ENCODE measurements around the gene SELENOV. TPM values are rescaled to one million over a fixed set of nuclear protein-coding genes. Genes with fewer than 3 reads are reported as not detected.

Gene SELENOV
- polyA plus RNA-seq, 1 donor from 2014 or later = not detected

GRCh38 chr19:39501340-39501739 lies 13.6 kb upstream of the SELENOV start:
- peaks cover 43% of the 10 kb centered on the region for H3K27me3 Mint-ChIP-seq
- H3K4me1 Mint-ChIP-seq = peaks cover 11 to 16% (median 16%) of the 10 kb centered on the region in 3 donors
- no peaks in the 10 kb centered on the region for H3K9me3 Mint-ChIP-seq
- H3K27ac Mint-ChIP-seq = no peak overlapping the region
- peak overlapping the region in 1 of 4 donors; percentile 17 for H3K4me3 Mint-ChIP-seq
- no peaks in the 10 kb centered on the region for H3K36me3 Mint-ChIP-seq

GRCh38 chr19:39502640-39503417 lies 12.1 kb upstream of the SELENOV start:
- no peaks in the 10 kb centered on the region for H3K9me3 Mint-ChIP-seq
- H3K4me3 Mint-ChIP-seq = peak overlapping the region in 1 of 4 donors; percentile 60
- peaks cover 14 to 23% (median 21%) of the 10 kb centered on the region in 3 donors for H3K4me1 Mint-ChIP-seq
- H3K36me3 Mint-ChIP-seq = no peaks in the 10 kb centered on the region
- peak overlapping the region in 1 of 3 donors; percentile 90 for H3K27ac Mint-ChIP-seq
- H3K27me3 Mint-ChIP-seq = peaks cover 49% of the 10 kb centered on the region

- no peaks in the 10 kb centered on the region for H3K9me3 Mint-ChIP-seq
- peak overlapping the region in 1 of 3 donors; percentile 86 for H3K27ac Mint-ChIP-seq
- peaks cover 5 to 14% (median 12%) of the 10 kb centered on the region in 3 donors for H3K4me1 Mint-ChIP-seq
- H3K4me3 Mint-ChIP-seq = peak overlapping the region; percentile 48 to 87 (median 72)
- peaks cover 2% of the 10 kb centered on the region for H3K36me3 Mint-ChIP-seq
- peaks cover 26% of the 10 kb centered on the region for H3K27me3 Mint-ChIP-seq
Observed at GRCh38 chr19:39506598-39506943, 8.4 kb upstream of the SELENOV start.

GRCh38 chr19:39506944-39507714 lies 7.8 kb upstream of the SELENOV start:
- Mint-ChIP-seq H3K27ac (peak overlapping the region in 2 of 3 donors; percentile 73 to 86), H3K36me3 (peaks cover 2% of the 10 kb centered on the region), H3K4me3 (peak overlapping the region; percentile 85 to 92 (median 89)), H3K27me3 (peaks cover 25% of the 10 kb centered on the region), H3K9me3 (no peaks in the 10 kb centered on the region), H3K4me1 (peaks cover 5 to 14% (median 12%) of the 10 kb centered on the region in 3 donors)

- Mint-ChIP-seq H3K27me3 (peaks cover 28% of the 10 kb centered on the region), H3K4me3 (peak overlapping the region; percentile 85 to 92 (median 89)), H3K9me3 (no peaks in the 10 kb centered on the region), H3K36me3 (peaks cover 2% of the 10 kb centered on the region), H3K27ac (peak overlapping the region in 1 of 3 donors; percentile 73), H3K4me1 (peaks cover 5 to 14% (median 12%) of the 10 kb centered on the region in 3 donors)
Observed at GRCh38 chr19:39507715-39508364, 7.1 kb upstream of the SELENOV start.

- peaks cover 2% of the 10 kb centered on the region for H3K36me3 Mint-ChIP-seq
- H3K27me3 Mint-ChIP-seq = peaks cover 23% of the 10 kb centered on the region
- H3K4me1 Mint-ChIP-seq = peaks cover 5 to 12% (median 12%) of the 10 kb centered on the region in 3 donors
- no peaks in the 10 kb centered on the region for H3K9me3 Mint-ChIP-seq
- no peak overlapping the region for H3K27ac Mint-ChIP-seq
- H3K4me3 Mint-ChIP-seq = peak overlapping the region in 2 of 4 donors; percentile 86 to 92
Observed at GRCh38 chr19:39508629-39509028, 6.3 kb upstream of the SELENOV start.

- H3K4me1 Mint-ChIP-seq = peaks cover 5 to 12% (median 12%) of the 10 kb centered on the region in 3 donors
- H3K36me3 Mint-ChIP-seq = peaks cover 2% of the 10 kb centered on the region
- no peak overlapping the region for H3K27ac Mint-ChIP-seq
- peak overlapping the region in 1 of 4 donors; percentile 57 for H3K4me3 Mint-ChIP-seq
- H3K9me3 Mint-ChIP-seq = no peaks in the 10 kb centered on the region
- peaks cover 20% of the 10 kb centered on the region for H3K27me3 Mint-ChIP-seq
Observed at GRCh38 chr19:39509233-39509632, 5.7 kb upstream of the SELENOV start.

- Mint-ChIP-seq H3K36me3 (peaks cover 2% of the 10 kb centered on the region), H3K4me3 (no peak overlapping the region), H3K27ac (no peak overlapping the region), H3K27me3 (peaks cover 30% of the 10 kb centered on the region), H3K9me3 (no peaks in the 10 kb centered on the region), H3K4me1 (peaks cover 5 to 12% (median 9%) of the 10 kb centered on the region in 3 donors)
Observed at GRCh38 chr19:39512988-39513387, 2.0 kb upstream of the SELENOV start.

GRCh38 chr19:39515551-39516191 lies 732 bp downstream of the SELENOV start:
- H3K9me3 Mint-ChIP-seq = no peaks in the 10 kb centered on the region
- H3K4me1 Mint-ChIP-seq = peaks cover 6 to 9% (median 7%) of the 10 kb centered on the region in 3 donors
- peaks cover 2% of the 10 kb centered on the region for H3K36me3 Mint-ChIP-seq
- no peak overlapping the region for H3K27ac Mint-ChIP-seq
- peaks cover 32% of the 10 kb centered on the region for H3K27me3 Mint-ChIP-seq
- H3K4me3 Mint-ChIP-seq = peak overlapping the region; percentile 14 to 91 (median 48)

- H3K9me3 Mint-ChIP-seq = no peaks in the 10 kb centered on the region
- peaks cover 6 to 9% (median 7%) of the 10 kb centered on the region in 3 donors for H3K4me1 Mint-ChIP-seq
- H3K27ac Mint-ChIP-seq = no peak overlapping the region
- peaks cover 32% of the 10 kb centered on the region for H3K27me3 Mint-ChIP-seq
- H3K36me3 Mint-ChIP-seq = peaks cover 2% of the 10 kb centered on the region
- peak overlapping the region in 3 of 4 donors; percentile 14 to 91 (median 73) for H3K4me3 Mint-ChIP-seq
Observed at GRCh38 chr19:39516270-39516669, 1.3 kb downstream of the SELENOV start.

GRCh38 chr19:39517432-39517831 lies 2.5 kb downstream of the SELENOV start:
- Mint-ChIP-seq H3K27me3 (peaks cover 27% of the 10 kb centered on the region), H3K4me3 (peak overlapping the region in 2 of 4 donors; percentile 34 to 46), H3K27ac (no peak overlapping the region), H3K4me1 (peaks cover 6 to 9% (median 7%) of the 10 kb centered on the region in 3 donors), H3K9me3 (no peaks in the 10 kb centered on the region), H3K36me3 (peaks cover 2% of the 10 kb centered on the region)

- Mint-ChIP-seq H3K36me3 (peaks cover 2% of the 10 kb centered on the region), H3K27ac (no peak overlapping the region), H3K4me3 (no peak overlapping the region), H3K9me3 (no peaks in the 10 kb centered on the region), H3K27me3 (peaks cover 26% of the 10 kb centered on the region), H3K4me1 (peaks cover 6 to 9% (median 7%) of the 10 kb centered on the region in 3 donors)
Observed at GRCh38 chr19:39518458-39518857, 3.5 kb downstream of the SELENOV start.

- Mint-ChIP-seq H3K27ac (no peak overlapping the region), H3K4me3 (no peak overlapping the region), H3K36me3 (peaks cover 2% of the 10 kb centered on the region), H3K27me3 (peaks cover 26% of the 10 kb centered on the region), H3K9me3 (no peaks in the 10 kb centered on the region), H3K4me1 (peaks cover 6 to 9% (median 7%) of the 10 kb centered on the region in 3 donors)
Observed at GRCh38 chr19:39518975-39519374, 4.0 kb downstream of the SELENOV start.

Data from IgD-negative memory B cell (primary cell).